ELR (cell line): ENCODE data around the gene SLC6A16.
"Not testable (repeated sequence)": the region's sequence is repeated elsewhere in the genome, so short reads cannot be mapped to it uniquely, and the experiment has no call there.

ENCODE experiments used
- DNase-seq: peaks from one replicate; pipeline ENCODE4 v3.0.0-alpha.2; 2015; ENCODE audit warnings: low read depth

The SLC6A16 gene

DNA sequence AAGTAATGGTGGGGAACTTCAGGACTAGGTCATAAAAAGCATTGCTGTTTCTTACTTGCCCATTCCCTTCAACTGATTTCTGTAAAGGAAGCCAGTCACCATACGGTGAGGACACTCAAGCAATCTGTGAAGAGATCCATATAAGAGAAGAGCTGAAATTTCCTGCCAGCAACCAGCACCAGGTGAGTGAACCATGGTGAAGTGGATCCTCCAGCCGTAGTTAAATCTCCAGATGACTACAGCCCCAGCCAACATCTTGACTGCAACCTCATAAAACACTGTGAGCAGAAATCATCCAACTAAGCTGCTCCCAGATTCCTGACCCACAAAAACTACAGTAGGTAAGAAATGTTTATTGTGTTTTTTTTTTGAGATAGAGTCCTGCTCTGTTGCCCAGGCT, 3.8 kb upstream of the SLC6A16 start:
- no peak for DNase-seq

DNA sequence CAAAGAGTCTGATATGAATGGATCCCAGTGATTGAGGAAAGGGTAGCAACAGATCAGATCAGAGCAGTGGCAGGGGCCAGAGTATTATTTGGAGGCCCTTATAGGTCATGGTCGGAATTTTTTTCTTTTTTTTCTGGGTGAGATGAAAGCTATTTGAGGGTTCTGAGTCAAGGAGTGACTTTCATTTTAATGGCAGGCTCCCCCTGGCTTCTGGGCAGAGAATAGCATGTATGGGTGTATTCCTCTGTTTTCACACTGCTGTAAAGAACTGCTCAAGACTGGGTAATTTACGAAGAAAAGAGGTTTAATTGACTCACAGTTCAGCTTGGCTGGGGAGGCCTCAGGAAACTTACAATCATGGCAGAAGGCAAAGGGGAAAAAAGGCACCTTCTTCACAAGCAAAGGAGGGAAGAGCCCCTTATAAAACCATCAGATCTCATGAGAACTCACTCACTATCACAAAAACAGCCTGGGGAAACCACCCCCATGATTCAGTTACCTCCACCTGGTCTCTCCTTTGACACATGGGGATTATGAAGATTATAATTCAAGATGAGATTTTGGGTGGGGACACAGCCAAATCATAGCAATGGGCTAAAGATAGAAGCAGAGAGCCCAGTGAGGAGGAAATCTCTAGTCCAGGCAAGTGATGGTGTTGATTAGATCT, 3.0 kb upstream of the SLC6A16 start:
- peak; percentile 49 for DNase-seq

DNA sequence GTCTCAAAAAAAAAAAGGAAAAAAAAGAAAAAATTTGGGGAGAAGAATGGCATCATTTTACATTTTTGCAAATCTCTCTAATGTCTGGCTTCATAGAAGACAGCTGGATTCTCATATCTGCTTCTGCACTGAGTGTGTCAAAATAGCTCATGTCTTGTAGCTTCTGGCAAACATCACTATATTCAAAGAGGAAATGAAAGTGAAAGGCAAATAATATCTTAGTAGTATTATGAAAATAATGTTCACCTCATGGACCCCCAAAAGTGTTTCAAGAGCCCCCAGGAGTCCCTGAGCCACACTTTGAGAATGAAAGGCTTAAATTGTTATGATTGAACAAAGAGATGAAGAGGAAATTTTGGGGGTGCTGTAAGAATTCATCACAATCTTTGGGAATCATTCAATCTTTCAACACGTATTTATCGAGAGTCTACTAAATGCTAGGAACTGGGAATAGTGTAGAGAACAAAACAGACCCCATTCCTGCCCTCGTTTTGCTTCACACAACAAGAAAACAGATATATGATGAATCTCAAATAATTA, 1.2 kb upstream of the SLC6A16 start:
- DNase-seq: no peak

DNA sequence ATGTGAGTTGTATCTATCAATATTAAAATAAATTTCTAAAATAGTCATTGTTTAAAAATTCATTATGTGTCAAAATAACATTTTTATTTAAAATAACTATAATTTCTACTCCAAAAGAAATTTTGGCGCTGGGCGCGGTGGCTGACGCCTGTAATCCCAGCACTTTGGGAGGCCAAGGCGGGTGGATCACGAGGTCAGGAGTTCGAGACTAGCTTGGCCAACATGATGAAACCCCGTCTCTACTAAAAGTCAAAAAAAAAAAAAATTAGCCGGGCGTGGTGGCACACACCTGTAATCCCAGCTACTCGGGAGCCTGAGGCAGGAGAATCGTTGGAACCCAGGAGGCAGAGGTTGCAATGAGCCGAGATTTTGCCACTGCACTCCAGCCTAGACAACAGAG, 765 bp upstream of the SLC6A16 start:
- DNase-seq: not testable (repeated sequence)

DNA sequence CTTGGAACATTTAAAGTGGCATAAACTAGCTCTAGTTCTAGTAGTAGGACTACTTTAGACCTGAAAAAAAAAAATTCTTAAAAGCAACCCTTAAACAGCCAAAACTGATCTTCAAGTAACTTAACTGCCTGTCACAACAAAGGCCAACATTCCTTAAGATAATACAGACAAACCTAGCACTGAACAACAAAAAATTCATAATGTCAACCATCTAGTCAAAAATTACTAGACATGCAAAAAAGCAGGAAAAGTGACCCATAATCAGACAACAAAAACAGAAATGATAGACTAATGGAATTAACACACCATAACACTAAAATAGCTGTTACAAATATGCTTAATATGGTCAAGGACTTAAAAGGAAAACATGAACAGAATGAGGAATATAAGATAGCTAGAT, 6.7 kb downstream of the SLC6A16 start:
- DNase-seq: no peak

DNA sequence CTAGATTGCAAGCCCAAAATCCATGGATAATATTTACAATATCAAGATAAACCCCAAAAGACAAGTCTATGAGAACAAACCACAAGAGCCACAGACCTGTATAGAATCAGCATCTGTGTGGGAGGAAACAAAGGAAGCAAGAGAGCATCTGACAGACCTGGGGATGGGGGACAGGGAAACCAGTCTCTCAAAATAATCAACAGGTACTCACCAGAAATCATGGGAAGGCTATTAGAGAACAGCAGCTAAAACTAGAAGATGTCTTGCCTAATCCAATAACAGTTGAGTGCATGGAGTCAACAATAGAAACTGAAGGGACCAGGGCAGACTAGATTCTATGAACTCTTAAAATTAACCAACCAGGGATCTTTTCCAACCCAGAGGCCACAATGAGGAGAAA, 8.7 kb downstream of the SLC6A16 start:
- DNase-seq: no peak

DNA sequence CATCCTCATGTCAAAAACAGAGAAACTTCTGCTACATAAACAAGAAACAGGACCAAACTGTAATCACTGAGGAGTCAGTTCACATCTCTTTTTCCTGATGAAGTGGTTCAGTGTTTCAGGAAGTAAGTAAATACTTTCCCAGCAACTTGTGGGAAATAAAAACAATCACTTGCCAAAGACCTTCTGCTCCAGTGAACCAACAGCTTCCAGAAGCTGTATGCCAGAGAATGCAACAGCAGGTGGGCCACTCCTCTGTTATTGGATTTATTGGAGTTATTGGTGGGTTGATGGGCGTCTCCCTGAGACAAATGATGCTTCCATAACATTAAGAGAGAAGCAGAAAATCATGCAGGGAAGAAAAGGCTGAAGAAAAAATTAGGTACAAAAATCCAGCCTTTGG, 9.9 kb downstream of the SLC6A16 start:
- DNase-seq: no peak

DNA sequence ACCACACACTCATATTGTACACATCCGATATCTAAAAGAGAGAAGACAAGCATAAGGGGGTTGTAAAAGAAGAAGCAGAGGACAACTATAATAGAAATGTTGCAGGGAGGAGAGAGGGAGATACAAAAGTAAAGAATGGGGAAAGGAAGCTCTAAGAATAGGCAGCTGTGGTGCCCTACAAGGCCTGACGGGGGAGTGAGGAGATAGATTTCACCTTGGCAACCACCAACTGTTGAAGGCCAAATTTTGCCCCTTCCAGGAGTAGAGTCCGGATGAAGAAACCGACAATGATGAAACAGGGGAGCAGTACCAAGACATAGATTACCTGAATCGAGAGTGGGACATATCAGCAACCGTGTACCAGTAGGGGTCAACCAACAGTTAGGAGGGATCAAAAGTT, 15.9 kb downstream of the SLC6A16 start:
- no peak for DNase-seq

DNA sequence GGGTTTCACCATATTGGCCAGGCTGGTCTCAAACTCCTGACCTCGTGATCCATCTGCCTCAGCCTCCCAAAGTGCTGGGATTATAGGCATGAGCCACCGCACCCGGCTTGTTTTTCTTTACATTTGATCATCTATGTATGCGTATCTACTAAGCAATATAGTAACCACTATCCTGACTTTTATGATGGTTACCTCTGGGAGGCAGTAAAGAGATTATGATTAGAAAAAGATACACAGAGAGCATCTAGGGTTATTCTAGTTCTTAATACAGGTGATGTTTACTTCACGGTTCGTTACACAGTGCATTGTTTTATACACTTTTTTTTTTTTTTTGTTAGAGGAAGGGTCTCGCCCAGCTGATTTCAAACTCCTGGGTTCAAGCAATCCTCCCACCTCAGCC, 18.3 kb downstream of the SLC6A16 start:
- peak; percentile 7 for DNase-seq

DNA sequence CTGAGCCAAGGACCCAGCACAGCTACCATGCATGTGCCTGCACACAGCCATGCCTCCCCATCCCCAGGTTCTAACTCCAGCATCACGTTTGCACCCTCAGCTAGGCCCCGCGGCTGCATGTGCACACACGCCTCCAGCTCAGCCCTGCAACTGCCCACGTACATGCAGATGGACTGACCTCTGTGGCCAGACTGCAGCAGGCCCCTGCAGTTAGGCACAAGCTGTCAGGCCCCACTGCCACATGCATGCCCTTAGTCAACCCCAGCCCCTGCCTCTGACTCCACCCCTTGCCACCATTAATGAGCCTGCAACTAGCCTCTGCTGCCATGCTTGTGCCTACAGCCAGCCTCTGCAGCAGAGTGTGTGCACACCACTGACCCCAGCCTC, 23.1 kb downstream of the SLC6A16 start:
- DNase-seq: no peak

DNA sequence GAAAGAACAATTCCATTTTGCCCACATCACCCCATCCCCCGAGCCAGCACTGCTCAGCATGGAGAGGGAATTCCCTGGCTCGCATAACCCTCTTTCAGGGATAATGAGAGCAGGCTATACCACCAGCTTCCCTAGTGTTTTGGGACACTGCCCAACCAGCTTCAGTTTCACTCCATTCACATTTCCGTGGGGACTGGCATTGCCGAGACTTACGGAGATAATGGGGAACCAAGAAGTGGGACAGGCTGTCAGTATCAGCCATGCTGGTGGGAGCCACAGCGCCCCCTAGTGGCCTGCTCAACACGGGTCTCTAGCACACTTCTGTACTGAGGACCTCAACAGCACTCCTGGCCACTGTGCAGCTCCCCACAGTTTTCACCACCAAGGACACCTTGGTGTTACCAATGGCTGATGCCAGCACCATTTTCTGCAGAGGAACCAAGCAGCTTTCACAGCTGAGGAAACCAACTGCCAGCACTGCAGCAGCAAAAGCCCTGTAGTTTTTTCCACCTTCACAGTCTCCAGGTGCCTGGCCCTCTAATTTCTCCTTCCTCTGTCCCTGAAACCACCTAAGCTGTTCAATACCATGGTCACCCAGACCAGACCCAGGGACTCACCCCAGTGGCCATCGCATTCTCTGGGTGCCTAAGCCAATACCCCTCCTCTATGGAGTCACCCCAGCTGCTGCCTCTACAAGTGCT, 23.7 kb downstream of the SLC6A16 start:
- peak; percentile 67 for DNase-seq

DNA sequence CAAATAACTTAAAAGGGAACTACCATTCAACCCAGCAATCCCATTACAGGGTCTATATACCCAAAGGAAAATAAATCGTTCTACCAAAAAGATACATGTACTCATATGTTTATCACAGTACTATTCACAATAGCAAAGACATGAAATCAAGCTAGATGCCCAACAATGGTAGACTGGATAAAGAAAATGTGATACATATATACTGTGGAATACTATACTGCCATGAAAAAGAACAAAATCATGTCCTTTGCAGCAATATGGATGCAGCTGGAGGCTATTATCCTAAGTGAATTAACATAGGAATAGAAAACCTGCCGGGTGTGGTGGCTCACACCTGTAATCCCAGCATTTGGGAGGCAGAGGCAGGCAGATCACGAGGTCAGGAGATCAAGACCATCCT, 26.3 kb downstream of the SLC6A16 start:
- DNase-seq: not testable (repeated sequence)

DNA sequence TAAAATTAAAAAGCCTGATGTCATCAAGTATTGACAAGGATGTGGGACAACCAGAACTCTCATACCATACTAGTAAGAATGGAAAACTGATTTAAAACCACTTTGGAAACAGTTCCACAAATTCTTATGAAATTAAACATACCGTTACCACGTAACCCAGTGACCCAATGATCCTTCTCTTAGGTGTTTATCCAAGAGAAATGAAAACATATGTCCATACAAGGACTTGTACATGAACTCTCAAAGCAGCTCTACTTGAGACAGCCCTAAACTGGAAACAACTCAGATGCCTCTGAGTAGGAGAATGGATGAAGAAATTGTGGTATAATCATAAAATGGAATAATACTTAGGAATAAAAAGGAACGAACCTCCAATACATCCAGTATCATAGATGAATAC, 27.6 kb downstream of the SLC6A16 start:
- no peak for DNase-seq

DNA sequence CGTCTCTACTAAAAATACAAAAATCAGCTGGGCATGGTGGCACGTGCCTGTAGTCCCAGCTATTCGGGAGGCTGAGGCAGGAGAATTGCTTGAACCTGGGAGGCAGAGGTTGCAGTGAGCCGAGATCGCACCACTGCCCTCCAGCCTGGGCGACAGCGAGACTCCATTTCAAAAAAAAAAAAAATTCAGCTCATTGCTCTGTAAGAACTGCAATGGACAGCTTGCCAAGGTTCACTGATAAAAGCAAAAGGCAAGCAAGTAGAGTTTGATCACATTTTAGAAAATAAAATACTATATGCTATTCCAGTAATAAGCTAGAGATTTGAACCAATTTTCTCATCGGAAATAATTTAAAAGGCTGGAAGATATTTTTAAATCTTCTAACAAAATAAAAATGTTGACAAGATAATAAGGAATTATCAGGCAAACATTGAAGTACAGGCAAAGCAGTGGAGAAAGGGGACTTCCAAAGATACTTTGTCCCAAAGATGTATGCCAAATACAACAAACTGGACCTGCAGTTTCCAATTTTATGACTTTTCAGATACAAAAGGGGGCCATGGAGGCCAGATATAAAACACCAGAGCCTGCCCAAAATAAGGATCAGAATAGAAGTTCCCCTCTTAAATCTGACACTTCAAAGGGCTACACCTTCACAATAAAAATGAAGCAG, 29.6 kb downstream of the SLC6A16 start:
- no peak for DNase-seq

DNA sequence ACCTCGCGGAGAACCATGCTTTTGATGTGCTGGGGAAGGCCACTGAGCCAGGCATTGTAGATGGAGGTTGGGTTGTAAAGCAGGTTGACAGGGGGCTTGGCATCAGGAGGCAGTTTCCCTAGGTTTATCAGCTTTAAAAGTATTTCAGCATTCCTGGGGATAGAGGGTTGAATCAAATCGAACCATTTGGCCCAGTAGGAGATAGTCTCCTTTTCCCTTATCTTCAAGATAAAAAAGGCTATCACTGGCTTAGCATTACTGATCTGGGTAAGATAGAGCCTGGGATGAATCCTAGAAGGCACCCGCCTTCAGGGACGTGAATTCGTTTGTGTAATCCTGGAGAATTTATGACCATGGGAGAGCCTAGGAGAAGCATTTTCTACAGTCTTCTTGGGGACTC, 30.6 kb downstream of the SLC6A16 start:
- DNase-seq: no peak

DNA sequence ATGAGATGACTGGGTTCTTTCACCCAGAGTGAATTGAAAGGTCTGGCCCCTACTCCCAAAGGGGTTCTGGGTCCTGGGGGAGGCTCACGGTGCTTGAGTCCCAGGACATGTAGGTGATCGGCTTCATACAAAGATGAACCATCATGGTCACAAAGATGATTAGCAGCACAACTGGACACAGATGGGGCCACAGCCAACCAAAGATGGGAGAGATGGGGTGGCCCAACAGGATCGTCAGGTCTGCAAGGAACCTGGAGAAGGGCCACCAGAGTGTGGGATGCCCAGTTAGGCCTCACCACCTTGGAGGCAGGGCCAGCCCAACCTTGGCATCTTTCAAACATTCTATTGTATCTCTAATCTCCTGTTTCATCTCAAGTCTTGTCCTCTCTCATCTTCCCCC, 34.5 kb downstream of the SLC6A16 start:
- no peak for DNase-seq

DNA sequence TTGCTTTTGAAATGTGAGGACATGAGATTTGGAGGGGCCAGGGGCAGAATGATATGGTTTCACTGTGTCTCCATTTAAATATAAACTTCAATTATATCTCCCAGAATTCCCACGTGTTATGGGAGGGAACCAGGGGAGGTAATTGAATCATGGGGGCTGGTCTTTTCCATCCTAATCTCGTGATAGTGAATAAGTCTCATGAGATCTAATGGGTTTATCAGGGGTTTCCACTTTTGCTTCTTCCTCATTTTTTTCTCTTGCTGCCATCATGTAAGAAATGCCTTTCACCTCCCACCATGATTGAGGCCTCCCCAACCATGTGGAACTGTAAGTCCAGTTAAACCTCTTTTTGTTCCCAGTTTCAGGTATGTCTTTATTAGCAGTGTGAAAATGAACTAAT, 35.7 kb downstream of the SLC6A16 start:
- DNase-seq: not testable (repeated sequence)

DNA sequence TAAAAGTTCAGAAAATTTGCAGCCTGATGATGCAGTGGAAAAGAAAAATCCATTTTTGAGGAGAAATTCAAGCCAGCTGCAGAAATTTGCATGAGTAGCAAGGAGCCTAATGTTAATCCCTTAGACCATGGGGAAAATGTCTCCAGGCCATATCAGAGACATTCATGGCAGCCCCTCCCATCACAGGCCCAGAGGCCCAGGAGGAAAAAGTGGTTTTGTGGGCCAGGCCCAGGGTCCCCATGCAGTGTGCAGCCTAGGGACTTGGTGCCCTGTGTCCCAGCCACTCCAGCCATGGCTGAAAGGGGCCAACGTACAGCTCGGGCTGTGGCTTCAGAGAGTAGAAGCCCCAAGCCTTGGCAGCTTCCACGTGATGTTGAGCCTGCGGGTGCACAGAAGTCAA, 36.8 kb downstream of the SLC6A16 start:
- not testable (repeated sequence) for DNase-seq

DNA sequence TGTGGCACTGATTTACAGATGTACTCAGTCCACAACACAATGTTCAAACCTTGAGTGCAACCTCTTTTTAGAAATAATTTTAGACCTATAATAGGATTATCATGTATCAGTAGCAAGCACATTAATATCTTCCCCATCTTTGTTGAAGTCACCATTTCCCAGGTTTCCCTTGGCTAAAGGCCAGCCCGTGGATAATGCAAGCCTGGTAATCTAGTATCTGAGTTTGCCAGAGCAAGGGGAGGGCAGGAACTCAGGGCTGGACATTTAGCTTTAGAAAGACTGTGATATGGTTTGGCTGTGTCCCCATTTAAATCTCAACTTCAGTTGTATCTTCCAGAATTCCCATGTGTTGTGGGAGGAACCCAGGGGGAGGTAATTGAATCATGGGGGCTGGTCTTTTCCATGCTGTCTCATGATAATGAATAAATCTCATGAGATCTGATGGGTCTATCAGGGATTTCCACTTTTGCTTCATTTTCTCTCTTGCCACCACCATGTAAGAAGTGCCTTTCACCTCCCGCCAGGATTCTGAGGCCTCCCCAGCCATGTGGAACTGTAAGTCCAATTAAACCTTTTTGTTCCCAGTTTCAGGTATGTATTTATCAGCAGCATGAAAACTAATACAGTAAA, 37.7 kb downstream of the SLC6A16 start:
- no peak for DNase-seq

DNA sequence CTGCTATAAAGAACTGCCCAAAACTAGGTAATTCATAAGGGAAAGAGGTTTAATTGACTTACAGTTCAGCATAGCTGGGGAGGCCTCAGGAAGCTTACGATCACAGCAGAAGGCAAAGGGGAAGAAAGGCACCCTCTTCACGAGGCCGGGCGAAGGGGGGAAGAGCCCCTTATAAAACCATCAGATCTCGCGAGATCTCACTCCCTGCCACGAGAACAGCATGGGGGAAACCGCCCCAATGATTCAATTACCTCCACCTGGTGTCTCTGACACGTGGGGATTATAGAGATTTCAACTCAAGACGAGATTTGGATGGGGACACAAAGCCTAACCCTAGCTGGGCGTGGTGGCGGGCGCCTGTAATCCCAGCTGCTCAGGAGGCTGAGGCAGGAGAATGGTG, 42.8 kb downstream of the SLC6A16 start:
- DNase-seq: no peak

DNA sequence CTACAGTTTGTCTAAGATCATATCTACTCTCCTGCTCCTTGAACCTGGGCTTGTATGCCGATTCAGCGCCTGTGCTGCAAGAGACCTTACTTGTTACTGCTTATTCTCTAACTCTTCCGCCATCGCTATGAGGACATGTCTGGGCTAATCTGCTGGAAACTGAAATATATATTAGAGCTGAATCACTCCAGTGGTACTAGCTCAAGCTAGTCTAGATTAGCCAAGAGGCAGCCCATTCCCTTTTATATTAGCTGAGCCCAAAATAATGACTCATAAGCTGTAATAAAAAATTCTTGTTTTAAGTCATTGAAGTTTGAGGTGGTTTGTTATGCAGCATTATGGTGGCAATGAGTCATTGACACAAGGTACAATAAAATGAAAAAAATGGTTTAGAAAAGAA, 52.8 kb downstream of the SLC6A16 start:
- peak; percentile 54 for DNase-seq

DNA sequence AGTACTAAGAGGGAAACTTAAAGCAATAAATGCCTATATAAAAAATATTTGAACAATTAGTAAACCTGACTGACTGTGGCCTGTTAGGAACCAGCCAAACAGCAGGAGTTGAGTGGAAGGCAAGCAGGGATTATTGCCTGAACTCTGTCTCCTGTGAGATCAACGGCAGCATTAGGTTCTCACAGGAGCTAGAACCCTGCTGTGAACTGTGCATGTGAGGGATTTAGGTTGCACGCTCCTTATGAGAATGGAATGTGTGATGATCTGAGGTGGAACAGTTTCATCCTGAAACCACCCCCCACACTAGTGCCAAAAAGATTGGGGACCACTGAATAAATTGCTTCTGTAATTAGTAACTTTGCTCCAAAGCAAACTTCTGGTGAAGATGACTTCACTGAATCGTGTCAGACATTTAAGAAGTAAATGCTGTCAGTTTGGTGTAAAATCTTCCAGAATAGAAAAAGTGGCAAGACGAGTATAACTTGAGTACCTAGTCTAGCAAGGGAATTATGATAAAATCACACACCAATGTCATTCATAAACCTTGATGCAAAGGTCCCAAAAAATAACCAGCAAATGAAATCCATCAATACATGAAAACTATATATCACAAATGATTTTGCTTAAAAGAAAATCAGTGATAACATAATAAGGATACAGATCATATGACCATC, 53.8 kb downstream of the SLC6A16 start:
- no peak for DNase-seq
